Fibroblast of pulmonary artery (primary cell): ENCODE measurements around the gene R3HDM2.

Experiments used
- DNase-seq: peaks from one replicate; pipeline ENCODE4 v3.0.0-alpha.2; 2010; ENCODE audit warnings: low read depth
- H3K4me3 ChIP-seq: replicated peaks from 2 replicates; pipeline ENCODE4 v1.5.1; 2011; ENCODE audit warnings: low read depth, mild to moderate bottlenecking, control low read depth, low read length, moderate library complexity
- CTCF ChIP-seq: IDR thresholded peaks from 2 replicates; pipeline ENCODE4 v1.5.1; 2011; ENCODE audit warnings: mild to moderate bottlenecking, control low read depth, low read length, inconsistent platforms; ENCODE audit errors: missing control alignments

Gene R3HDM2

GRCh38 chr12:57209916-57210315 is 220.9 kb downstream of the R3HDM2 start:
- TF ChIP-seq CTCF: no peak
- no peak for DNase-seq
- no peak overlapping the region for H3K4me3 ChIP-seq

- no peak for DNase-seq
- H3K4me3 ChIP-seq: no peak overlapping the region
- TF ChIP-seq CTCF: no peak
These were observed 222.1 kb downstream of the R3HDM2 start for GRCh38 chr12:57208631-57209282.

GRCh38 chr12:57207731-57208630 is 222.9 kb downstream of the R3HDM2 start:
- H3K4me3 ChIP-seq: no peak overlapping the region
- no peak for DNase-seq
- TF ChIP-seq CTCF: no peak

GRCh38 chr12:57205931-57206330 is 224.9 kb downstream of the R3HDM2 start:
- DNase-seq: no peak
- H3K4me3 ChIP-seq: no peak overlapping the region
- no peak for TF ChIP-seq CTCF

- TF ChIP-seq CTCF: no peak
- no peak for DNase-seq
- no peak overlapping the region for H3K4me3 ChIP-seq
These were observed 225.7 kb downstream of the R3HDM2 start for GRCh38 chr12:57205186-57205585.

- no peak for TF ChIP-seq CTCF
- DNase-seq: no peak
- H3K4me3 ChIP-seq: no peak overlapping the region
These were observed 226.4 kb downstream of the R3HDM2 start for GRCh38 chr12:57204454-57204853.
